OCI-LY1 (cell line): ENCODE measurements around the gene PRAF2.
A peak's percentile ranks its signal among the peaks of the same experiment; 100 is the strongest.

ENCODE experiments used
- H2AFZ ChIP-seq: fragments of 200-600 bp; sonication (generic), shearing (Covaris generic); 2 replicates; pipeline ENCODE4 v1.6.0; 2014; ENCODE audit warnings: antibody characterized with exemption, mild to moderate bottlenecking, low read length
- H3F3A ChIP-seq: fragments of 200-600 bp; sonication (generic), shearing (Covaris generic); 2 replicates; pipeline ENCODE4 v1.6.0; 2014; ENCODE audit warnings: mild to moderate bottlenecking, antibody characterized with exemption, low read length, moderate library complexity; ENCODE audit not compliant: insufficient read depth
- H3K27ac ChIP-seq: fragments of 200-600 bp; sonication (generic); 2 replicates; pipeline ENCODE4 v1.5.1; 2014; ENCODE audit warnings: low read length, mixed run types, mild to moderate bottlenecking, low read depth; ENCODE audit not compliant: poor library complexity, severe bottlenecking
- H3K27me3 ChIP-seq: fragments of 200-600 bp; sonication (generic); 2 replicates; pipeline ENCODE4 v1.6.0; 2014; ENCODE audit warnings: antibody characterized with exemption, mild to moderate bottlenecking, low read length, moderate library complexity; ENCODE audit not compliant: insufficient read depth
- H3K36me3 ChIP-seq: fragments of 200-600 bp; sonication (generic); 2 replicates; pipeline ENCODE4 v1.6.1; 2014; ENCODE audit warnings: mild to moderate bottlenecking, antibody characterized with exemption, low read length, moderate library complexity, mixed read lengths; ENCODE audit not compliant: insufficient read depth
- H3K4me1 ChIP-seq: fragments of 200-600 bp; sonication (generic); 2 replicates; pipeline ENCODE4 v1.5.1; 2014; ENCODE audit warnings: mild to moderate bottlenecking, low read length, moderate library complexity; ENCODE audit not compliant: insufficient read depth, severe bottlenecking
- H3K4me2 ChIP-seq: fragments of 200-600 bp; sonication (generic), shearing (Covaris generic); 2 replicates; pipeline ENCODE4 v1.6.1; 2014; ENCODE audit warnings: low read length
- H3K4me3 ChIP-seq: fragments of 200-600 bp; sonication (generic); 2 replicates; pipeline ENCODE4 v1.5.1; 2014; ENCODE audit warnings: low read length, low read depth, mild to moderate bottlenecking, mixed read lengths; ENCODE audit not compliant: poor library complexity, severe bottlenecking
- H3K79me2 ChIP-seq: fragments of 200-600 bp; shearing (Covaris generic); 2 replicates; pipeline ENCODE4 v1.6.1; 2016; ENCODE audit warnings: mixed run types, low read length, mixed read lengths; ENCODE audit not compliant: insufficient read depth
- H3K9ac ChIP-seq: fragments of 200-600 bp; sonication (generic), shearing (Covaris generic); 2 replicates; pipeline ENCODE4 v1.6.1; 2014; ENCODE audit warnings: mild to moderate bottlenecking, low read length, mixed read lengths
- H3K9me2 ChIP-seq: fragments of 200-600 bp; sonication (generic), shearing (Covaris generic); 2 replicates; pipeline ENCODE4 v1.6.1; 2014; ENCODE audit warnings: low read depth, mild to moderate bottlenecking, low read length, mixed read lengths
- H3K9me3 ChIP-seq: fragments of 200-600 bp; shearing (Covaris generic); 2 replicates; pipeline ENCODE4 v1.6.1; 2014; ENCODE audit warnings: low read length, mixed read lengths
- H4K20me1 ChIP-seq: fragments of 200-600 bp; sonication (generic), shearing (Covaris generic); 2 replicates; pipeline ENCODE4 v1.6.0; 2016; ENCODE audit warnings: mild to moderate bottlenecking, low read length; ENCODE audit not compliant: insufficient read depth
- CTCF ChIP-seq: fragments of 200-600 bp; sonication (generic), shearing (Covaris generic); IDR thresholded peaks from 2 replicates; pipeline ENCODE4 v1.5.1; 2017; ENCODE audit warnings: mild to moderate bottlenecking, antibody characterized with exemption, low read length, moderate library complexity, mixed read lengths
- EZH2 ChIP-seq: fragments of 200-600 bp; sonication (generic), shearing (Covaris generic); IDR thresholded peaks from 2 replicates; pipeline ENCODE4 v1.8.0; 2017; ENCODE audit warnings: borderline replicate concordance, mixed run types, mild to moderate bottlenecking, antibody characterized with exemption, low read length, moderate library complexity, mixed read lengths

Gene PRAF2

GRCh38 chrX:49041744-49042580 is 31.8 kb downstream of the PRAF2 start:
- Histone ChIP-seq H3K36me3 (peaks cover 22% of the 10 kb centered on the region), H3K27ac (peak overlapping the region; percentile 59), H3K27me3 (no peaks in the 10 kb centered on the region), H2AFZ (no peak overlapping the region), H3K4me2 (peak overlapping the region; percentile 91), H3K9me2 (no peaks in the 10 kb centered on the region), H3F3A (no peaks in the 10 kb centered on the region), H3K4me1 (peaks cover 34% of the 10 kb centered on the region), H3K9me3 (no peaks in the 10 kb centered on the region), H3K4me3 (peak overlapping the region; percentile 86), H3K9ac (peak overlapping the region; percentile 86), H4K20me1 (no peaks in the 10 kb centered on the region), H3K79me2 (no peaks in the 10 kb centered on the region)
- TF ChIP-seq EZH2 (no peak), CTCF (no peak)

GRCh38 chrX:49040376-49040955 is 33.3 kb downstream of the PRAF2 start:
- Histone ChIP-seq H3K36me3 (peaks cover 25% of the 10 kb centered on the region), H3K9ac (no peak overlapping the region), H3K4me3 (no peak overlapping the region), H3K9me2 (no peaks in the 10 kb centered on the region), H3K9me3 (no peaks in the 10 kb centered on the region), H3K4me1 (peaks cover 34% of the 10 kb centered on the region), H4K20me1 (no peaks in the 10 kb centered on the region), H3K79me2 (no peaks in the 10 kb centered on the region), H3F3A (no peaks in the 10 kb centered on the region), H3K4me2 (peak overlapping the region; percentile 36; the same call in 1 of the 2 replicates), H3K27ac (peak overlapping the region; percentile 32), H3K27me3 (no peaks in the 10 kb centered on the region), H2AFZ (no peak overlapping the region)
- TF ChIP-seq CTCF (no peak), EZH2 (no peak)

GRCh38 chrX:49039598-49040375 is 34.0 kb downstream of the PRAF2 start:
- Histone ChIP-seq H3F3A (no peaks in the 10 kb centered on the region), H3K9me2 (no peaks in the 10 kb centered on the region), H3K9ac (no peak overlapping the region), H2AFZ (no peak overlapping the region), H3K9me3 (no peaks in the 10 kb centered on the region), H3K4me1 (peaks cover 34% of the 10 kb centered on the region), H3K36me3 (peaks cover 25% of the 10 kb centered on the region), H3K27me3 (no peaks in the 10 kb centered on the region), H3K27ac (peak overlapping the region; percentile 32), H3K79me2 (no peaks in the 10 kb centered on the region), H4K20me1 (no peaks in the 10 kb centered on the region), H3K4me3 (no peak overlapping the region), H3K4me2 (peak overlapping the region; percentile 36; the same call in 1 of the 2 replicates)
- no peak for TF ChIP-seq EZH2
- no peak for TF ChIP-seq CTCF
